ENCODE results near the gene B4GALNT4. TPM values are rescaled to one million over a fixed set of nuclear protein-coding genes. Genes with fewer than 3 reads are reported as not detected.
"Not testable (repeated sequence)": the region's sequence is repeated elsewhere in the genome, so short reads cannot be mapped to it uniquely, and the experiment has no call there.

Gene B4GALNT4
- total RNA-seq, 2 experiments from 2014 or later, result 4.2 to 6.0 TPM

DNA sequence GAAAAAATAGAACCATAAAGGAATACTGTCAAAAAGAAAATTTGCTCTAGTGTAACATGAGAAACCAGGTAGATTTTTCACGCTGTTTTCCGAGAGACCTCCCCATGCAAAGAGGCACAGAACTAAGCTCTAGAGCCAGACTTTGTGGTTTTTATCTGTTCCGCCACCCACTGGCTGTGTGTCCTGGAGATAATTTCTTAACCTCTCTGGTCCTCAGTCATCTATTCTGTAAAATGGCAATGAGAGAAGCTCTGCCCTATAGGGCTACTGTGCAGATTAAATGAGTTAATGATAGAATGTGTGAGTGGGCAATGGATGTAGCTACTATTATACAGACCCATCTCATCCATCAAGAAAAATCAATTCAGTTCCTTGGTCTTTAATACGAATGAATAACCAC is 54.9 kb downstream of the B4GALNT4 start:
- POLR2A ChIA-PET, result no interaction called here
- Histone ChIP-seq H3K36me3 (ENCODE audit: insufficient read depth, low read length) (peaks cover 19% of the 10 kb centered on the region), H3K9me3 (ENCODE audit: control insufficient read depth in 1 of 2, insufficient read depth in 1 of 2, low read length in 2 of 2) (no peaks in the 10 kb centered on the region), H3K4me1 (ENCODE audit: insufficient read depth, low read length) (peaks cover 8% of the 10 kb centered on the region), H3K27me3 (ENCODE audit: control insufficient read depth in 1 of 2, insufficient read depth in 2 of 2, low read length in 2 of 2) (no peaks in the 10 kb centered on the region), H3K4me3 (ENCODE audit: low read length) (no peak overlapping the region), H3K27ac (ENCODE audit: low read depth in 1 of 2, low read length in 2 of 2) (no peak overlapping the region)
- ATAC-seq (ENCODE audit: poor library complexity) (no peak), DNase-seq (no peak)
- no peaks in the 10 kb centered on the region for H3K9me3 Mint-ChIP-seq
- no peak overlapping the region for H3K4me3 Mint-ChIP-seq
- H3K27me3 Mint-ChIP-seq, result no peaks in the 10 kb centered on the region
- no peaks in the 10 kb centered on the region for H3K4me1 Mint-ChIP-seq (ENCODE audit: low read depth)
- intact Hi-C loops (cut with DNase I, micrococcal nuclease), result no loop called here
- TF ChIP-seq, protein P1, sequence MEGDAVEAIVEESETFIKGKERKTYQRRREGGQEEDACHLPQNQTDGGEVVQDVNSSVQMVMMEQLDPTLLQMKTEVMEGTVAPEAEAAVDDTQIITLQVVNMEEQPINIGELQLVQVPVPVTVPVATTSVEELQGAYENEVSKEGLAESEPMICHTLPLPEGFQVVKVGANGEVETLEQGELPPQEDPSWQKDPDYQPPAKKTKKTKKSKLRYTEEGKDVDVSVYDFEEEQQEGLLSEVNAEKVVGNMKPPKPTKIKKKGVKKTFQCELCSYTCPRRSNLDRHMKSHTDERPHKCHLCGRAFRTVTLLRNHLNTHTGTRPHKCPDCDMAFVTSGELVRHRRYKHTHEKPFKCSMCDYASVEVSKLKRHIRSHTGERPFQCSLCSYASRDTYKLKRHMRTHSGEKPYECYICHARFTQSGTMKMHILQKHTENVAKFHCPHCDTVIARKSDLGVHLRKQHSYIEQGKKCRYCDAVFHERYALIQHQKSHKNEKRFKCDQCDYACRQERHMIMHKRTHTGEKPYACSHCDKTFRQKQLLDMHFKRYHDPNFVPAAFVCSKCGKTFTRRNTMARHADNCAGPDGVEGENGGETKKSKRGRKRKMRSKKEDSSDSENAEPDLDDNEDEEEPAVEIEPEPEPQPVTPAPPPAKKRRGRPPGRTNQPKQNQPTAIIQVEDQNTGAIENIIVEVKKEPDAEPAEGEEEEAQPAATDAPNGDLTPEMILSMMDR (IDR thresholded peaks at IDR 0.05), result no peak
- peaks cover 24% of the 10 kb centered on the region for H3K36me3 Mint-ChIP-seq (ENCODE audit: low read depth)
- CTCF ChIA-PET, result interaction anchor here (0.5 kb wide), 1 partner anchor 95 kb away, joined by 3 read pairs; no protein-coding TSS in a partner anchor
- H3K27ac Mint-ChIP-seq, result no peak overlapping the region

DNA sequence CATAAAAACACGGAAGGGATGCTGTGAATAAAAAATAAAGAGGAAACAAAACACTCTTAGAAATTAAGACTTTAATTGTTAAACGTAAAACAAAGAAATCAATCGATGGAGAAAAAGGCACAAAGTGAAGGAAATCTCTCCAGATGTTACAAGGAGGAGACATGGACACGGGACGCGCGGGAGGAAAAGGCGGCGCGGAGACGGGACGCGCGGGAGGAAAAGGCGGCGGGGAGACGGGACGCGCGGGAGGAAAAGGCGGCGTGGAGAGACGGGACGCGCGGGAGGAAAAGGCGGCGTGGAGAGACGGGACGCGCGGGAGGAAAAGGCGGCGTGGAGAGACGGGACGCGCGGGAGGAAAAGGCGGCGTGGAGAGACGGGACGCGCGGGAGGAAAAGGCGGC is 55.5 kb downstream of the B4GALNT4 start:
- H3K4me3 ChIP-seq (ENCODE audit: low read length); H3K4me1 Mint-ChIP-seq (ENCODE audit: low read depth); H3K27me3 ChIP-seq (ENCODE audit: control insufficient read depth in 1 of 2, insufficient read depth in 2 of 2, low read length in 2 of 2); H3K4me3 Mint-ChIP-seq; POLR2A ChIA-PET; DNase-seq; ATAC-seq (ENCODE audit: poor library complexity); H3K4me1 ChIP-seq (ENCODE audit: insufficient read depth, low read length); H3K27me3 Mint-ChIP-seq; intact Hi-C loops (cut with DNase I, micrococcal nuclease); H3K9me3 ChIP-seq (ENCODE audit: control insufficient read depth in 1 of 2, insufficient read depth in 1 of 2, low read length in 2 of 2); H3K27ac ChIP-seq (ENCODE audit: low read depth in 1 of 2, low read length in 2 of 2); H3K27ac Mint-ChIP-seq; H3K9me3 Mint-ChIP-seq: not testable (repeated sequence)
- peaks cover 19% of the 10 kb centered on the region for H3K36me3 ChIP-seq (ENCODE audit: insufficient read depth, low read length)
- peaks cover 24% of the 10 kb centered on the region for H3K36me3 Mint-ChIP-seq (ENCODE audit: low read depth)
- CTCF ChIA-PET, result interaction anchor here (0.5 kb wide), 1 partner anchor 96 kb away, joined by 3 read pairs; no protein-coding TSS in a partner anchor

DNA sequence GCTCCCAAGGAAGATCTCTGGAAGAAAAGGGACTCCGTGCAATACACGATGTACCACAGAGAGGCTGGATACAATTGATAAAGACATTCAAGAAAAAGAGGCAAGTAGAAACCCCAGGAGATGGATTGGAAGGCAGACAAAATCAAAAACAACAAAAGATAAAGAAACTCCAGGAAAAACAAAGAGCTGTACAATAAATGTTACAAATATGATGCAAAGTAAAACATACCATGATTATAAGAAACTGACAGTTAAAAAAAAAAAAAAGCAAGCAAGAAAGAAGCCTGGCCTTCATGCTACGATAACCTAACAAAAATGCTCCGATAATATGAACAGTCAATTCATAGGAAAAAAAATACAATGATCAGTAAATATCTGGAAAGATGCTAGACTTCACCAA is 56.0 kb downstream of the B4GALNT4 start:
- CTCF ChIA-PET, result no interaction called here
- DNase-seq, result no peak
- H3K36me3 Mint-ChIP-seq (ENCODE audit: low read depth), result peaks cover 24% of the 10 kb centered on the region
- peaks cover 19% of the 10 kb centered on the region for H3K36me3 ChIP-seq (ENCODE audit: insufficient read depth, low read length)
- no peaks in the 10 kb centered on the region for H3K9me3 Mint-ChIP-seq
- no peak overlapping the region for H3K4me3 Mint-ChIP-seq
- no peak overlapping the region for H3K4me3 ChIP-seq (ENCODE audit: low read length)
- no peaks in the 10 kb centered on the region for H3K4me1 Mint-ChIP-seq (ENCODE audit: low read depth)
- H3K27ac ChIP-seq (ENCODE audit: low read depth in 1 of 2, low read length in 2 of 2), result no peak overlapping the region
- no peaks in the 10 kb centered on the region for H3K27me3 ChIP-seq (ENCODE audit: control insufficient read depth in 1 of 2, insufficient read depth in 2 of 2, low read length in 2 of 2)
- no peaks in the 10 kb centered on the region for H3K9me3 ChIP-seq (ENCODE audit: control insufficient read depth in 1 of 2, insufficient read depth in 1 of 2, low read length in 2 of 2)
- intact Hi-C loops (cut with DNase I, micrococcal nuclease), result no loop called here
- POLR2A ChIA-PET, result interaction anchor here (0.7 to 1.2 kb wide), 2 partner anchors 14 to 18 kb away, joined by 3 to 4 read pairs; no protein-coding TSS in a partner anchor
- no peak overlapping the region for H3K27ac Mint-ChIP-seq
- H3K4me1 ChIP-seq (ENCODE audit: insufficient read depth, low read length), result peaks cover 8% of the 10 kb centered on the region
- TF ChIP-seq, protein P1 (IDR thresholded peaks at IDR 0.05), result no peak
- no peak for ATAC-seq (ENCODE audit: poor library complexity)
- no peaks in the 10 kb centered on the region for H3K27me3 Mint-ChIP-seq

DNA sequence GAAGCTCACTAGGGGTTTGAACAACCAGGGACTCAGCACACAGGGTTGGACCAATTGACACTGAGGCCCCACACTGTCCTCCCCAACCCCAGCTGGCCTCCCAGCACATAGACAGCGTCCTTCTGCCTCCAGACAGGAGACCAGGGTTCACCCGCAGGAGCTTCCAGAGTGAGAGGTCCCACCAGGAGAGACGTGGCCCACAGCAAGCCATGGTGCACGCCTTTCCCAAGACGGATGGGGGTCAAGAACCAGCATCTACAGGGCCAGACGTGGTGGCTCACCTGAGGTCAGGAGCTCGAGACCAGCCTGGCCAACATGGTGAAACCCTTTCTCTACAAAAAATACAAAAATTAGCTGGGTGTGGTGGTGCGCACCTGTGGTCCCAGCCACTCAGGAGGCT is 57.6 kb downstream of the B4GALNT4 start:
- ChIA-PET CTCF (no interaction called here), POLR2A (no interaction called here)
- H3K9me3 Mint-ChIP-seq, result no peaks in the 10 kb centered on the region
- no peak overlapping the region for H3K4me3 Mint-ChIP-seq
- H3K36me3 Mint-ChIP-seq (ENCODE audit: low read depth), result peaks cover 24% of the 10 kb centered on the region
- H3K27me3 ChIP-seq (ENCODE audit: control insufficient read depth in 1 of 2, insufficient read depth in 2 of 2, low read length in 2 of 2), result no peaks in the 10 kb centered on the region
- no peaks in the 10 kb centered on the region for H3K4me1 ChIP-seq (ENCODE audit: insufficient read depth, low read length)
- ATAC-seq (ENCODE audit: poor library complexity) (no peak), DNase-seq (no peak)
- H3K27me3 Mint-ChIP-seq, result no peaks in the 10 kb centered on the region
- peaks cover 22% of the 10 kb centered on the region for H3K36me3 ChIP-seq (ENCODE audit: insufficient read depth, low read length)
- no peak overlapping the region for H3K4me3 ChIP-seq (ENCODE audit: low read length)
- H3K27ac Mint-ChIP-seq, result no peak overlapping the region
- no peaks in the 10 kb centered on the region for H3K4me1 Mint-ChIP-seq (ENCODE audit: low read depth)
- no peaks in the 10 kb centered on the region for H3K9me3 ChIP-seq (ENCODE audit: control insufficient read depth in 1 of 2, insufficient read depth in 1 of 2, low read length in 2 of 2)
- intact Hi-C loops (cut with DNase I, micrococcal nuclease), result no loop called here
- TF ChIP-seq, protein P1 (IDR thresholded peaks at IDR 0.05), result no peak
- H3K27ac ChIP-seq (ENCODE audit: low read depth in 1 of 2, low read length in 2 of 2), result no peak overlapping the region

Measured in CD4-positive, alpha-beta T cell (primary cell).